Measurements from ENCODE around the gene SLC30A3. TPM values are rescaled to one million over a fixed set of nuclear protein-coding genes. Genes with fewer than 3 reads are reported as not detected.
"Not testable (repeated sequence)": the region's sequence is repeated elsewhere in the genome, so short reads cannot be mapped to it uniquely, and the experiment has no call there.

Gene SLC30A3
- total and polyA plus RNA-seq, 10 of the 15 experiments (the other 5 are each of a cell fraction or from before 2014, with no cell fraction given): 0.23 TPM; not detected in 9

DNA sequence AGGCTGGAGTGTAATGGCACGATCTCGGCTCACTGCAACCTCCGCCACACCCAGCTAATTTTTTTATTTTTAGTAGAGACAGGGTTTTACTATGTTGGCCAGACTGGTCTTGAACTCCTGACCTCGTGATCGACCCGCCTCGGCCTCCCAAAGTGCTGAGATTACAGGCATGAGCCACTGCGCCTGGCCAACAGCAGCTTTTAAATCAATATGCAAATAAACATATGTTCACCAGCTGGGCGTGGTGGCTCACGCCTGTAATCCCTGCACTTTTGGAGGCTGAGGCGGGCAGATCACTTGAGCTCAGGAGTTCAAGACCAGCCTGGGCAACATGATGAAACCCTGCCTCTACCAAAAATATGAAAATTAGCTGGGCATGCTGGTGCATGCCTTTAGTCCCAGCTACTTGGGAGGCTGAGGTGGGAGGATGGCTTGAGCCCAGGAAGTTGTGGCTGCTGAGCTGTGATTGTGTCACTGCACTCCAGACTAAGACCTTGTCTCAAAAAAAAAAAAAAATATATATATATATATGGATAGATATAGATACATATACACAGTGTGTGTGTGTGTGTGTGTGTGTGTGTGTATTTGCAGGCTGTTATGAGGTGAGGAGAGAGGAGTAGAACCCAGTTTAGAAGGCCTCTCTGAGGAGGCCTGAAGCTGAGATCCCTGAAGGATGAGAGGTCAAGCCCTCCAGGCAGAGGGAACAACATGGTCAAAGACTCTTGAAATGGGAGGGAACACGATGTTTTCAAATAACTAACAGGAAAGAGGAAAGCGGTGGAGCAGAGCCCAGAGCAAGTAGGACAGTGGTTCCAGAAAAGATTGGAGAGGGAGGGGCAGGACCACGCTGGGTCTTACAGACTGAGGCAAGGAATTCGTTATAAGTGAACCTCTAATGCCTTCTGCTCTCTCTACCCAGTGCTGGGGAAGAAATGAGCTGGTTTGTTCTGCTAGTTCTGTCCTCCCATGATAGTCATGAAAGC, 10.0 kb upstream of the SLC30A3 start:
- whole genome bisulfite sequencing (ENCODE audit: insufficient coverage, insufficient replicate concordance, low lambda C conversion rate, missing lambda C conversion rate): 34% methylated on average over 13 of the region's 15 CpGs
- FAIRE-seq; H3K27ac ChIP-seq (ENCODE audit: control insufficient read depth, insufficient read depth); H4K20me1 ChIP-seq (ENCODE audit: control insufficient read depth, insufficient read depth); H3K27me3 ChIP-seq (replicated peaks in 1 of 2; ENCODE audit: control insufficient read depth in 2 of 2, insufficient read depth in 2 of 2, low read length in 1 of 2); in situ Hi-C loops (cut with MboI); H3K9me3 ChIP-seq (replicated peaks; ENCODE audit: control insufficient read depth, insufficient read depth, low read length); H3K9ac ChIP-seq (ENCODE audit: control insufficient read depth, insufficient read depth, low read length); H3K79me2 ChIP-seq (ENCODE audit: control insufficient read depth, insufficient read depth, low read length); H2AFZ ChIP-seq (ENCODE audit: control insufficient read depth, low read depth, low read length); H3K4me3 ChIP-seq; BruUV-seq (replicated peaks); ATAC-seq; H3K4me1 ChIP-seq (ENCODE audit: control insufficient read depth, insufficient read depth, low read length); H3K4me2 ChIP-seq (ENCODE audit: control insufficient read depth, insufficient read depth); DNase-seq (ENCODE audit: low read depth, low spot score); intact Hi-C loops (cut with micrococcal nuclease; ENCODE audit: unreplicated experiment); H3K36me3 ChIP-seq (ENCODE audit: control insufficient read depth in 2 of 2, insufficient read depth in 2 of 2, low read length in 1 of 2): not testable (repeated sequence)
- ChIA-PET SMC1A (ENCODE audit: uncharacterized antibody, unreplicated experiment) (interaction anchor here (1.2 to 1.5 kb wide), 2 partner anchors 10 to 30 kb away, joined by 3 read pairs; no protein-coding TSS in a partner anchor), CTCF (interaction anchor here (0.6 to 1.9 kb wide), 9 partner anchors 8 to 541 kb away, joined by 3 to 6 read pairs (median 4); no protein-coding TSS in a partner anchor), RAD21 (ENCODE audit: unreplicated experiment) (interaction anchor here (0.8 to 1.9 kb wide), 3 partner anchors 8 to 30 kb away, joined by 3 to 5 read pairs (median 3); no protein-coding TSS in a partner anchor), POLR2A (interaction anchor here (0.6 to 1.1 kb wide), 2 partner anchors 183 to 212 kb away, joined by 3 to 8 read pairs; no protein-coding TSS in a partner anchor)

DNA sequence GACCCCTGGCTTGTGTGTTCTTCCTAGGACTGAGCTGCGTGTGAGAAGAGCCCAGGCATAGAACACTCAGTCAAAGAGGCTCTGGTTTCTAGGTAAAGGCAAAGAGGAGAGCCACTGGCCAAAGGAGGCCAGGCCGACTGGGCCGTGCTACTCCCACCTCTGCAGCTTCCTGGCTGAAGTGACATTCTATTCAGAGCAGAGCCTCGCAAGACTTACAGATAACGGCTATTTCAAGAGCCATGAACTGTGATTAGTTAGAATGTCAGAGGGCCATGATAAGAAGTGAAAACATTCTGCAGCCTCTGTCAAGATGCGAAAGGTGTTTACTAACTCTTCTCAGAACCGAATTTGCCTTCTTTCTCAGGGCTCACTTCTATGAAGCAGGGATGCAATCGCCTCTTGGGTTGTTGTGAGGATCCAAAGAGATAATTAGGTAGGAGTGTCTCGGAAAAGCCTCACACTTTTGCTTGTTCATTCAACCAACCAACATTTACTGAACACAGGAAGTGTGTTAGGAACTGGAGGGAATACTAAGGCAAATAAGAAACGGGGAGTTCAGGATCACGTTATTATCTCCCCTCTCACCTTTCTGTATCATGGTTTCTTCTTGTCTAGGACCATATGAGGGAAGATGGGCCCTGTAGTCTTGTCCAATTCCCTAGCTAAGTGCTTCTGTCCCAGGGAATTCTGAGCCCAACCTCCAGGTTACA, 8.9 kb upstream of the SLC30A3 start:
- H3K4me3 ChIP-seq: no peak overlapping the region
- 58% methylated on average over 11 of the region's 11 CpGs for WGBS (ENCODE audit: insufficient coverage, insufficient replicate concordance, low lambda C conversion rate, missing lambda C conversion rate)
- intact Hi-C loops (cut with micrococcal nuclease; ENCODE audit: unreplicated experiment) (no loop called here), in situ Hi-C loops (cut with MboI) (no loop called here)
- H4K20me1 ChIP-seq (ENCODE audit: control insufficient read depth, insufficient read depth): no peaks in the 10 kb centered on the region
- ChIA-PET CTCF (interaction anchor here (0.6 to 7.9 kb wide), 6 partner anchors 7 to 31 kb away, joined by 3 to 52 read pairs (median 4); no protein-coding TSS in a partner anchor), RAD21 (ENCODE audit: unreplicated experiment) (interaction anchor here (0.8 to 1.2 kb wide), 2 partner anchors 8 to 12 kb away, joined by 3 to 7 read pairs; no protein-coding TSS in a partner anchor), POLR2A (interaction anchor here (1.1 kb wide), 1 partner anchor 182 kb away, joined by 8 read pairs; no protein-coding TSS in a partner anchor), SMC1A (ENCODE audit: uncharacterized antibody, unreplicated experiment) (interaction anchor here (1.2 to 1.5 kb wide), 2 partner anchors 8 to 163 kb away, joined by 3 to 9 read pairs; no protein-coding TSS in a partner anchor)
- no peaks in the 10 kb centered on the region for H3K27me3 ChIP-seq (replicated peaks in 1 of 2; ENCODE audit: control insufficient read depth in 2 of 2, insufficient read depth in 2 of 2, low read length in 1 of 2)
- H3K27ac ChIP-seq (ENCODE audit: control insufficient read depth, insufficient read depth): no peak overlapping the region
- no peak for ATAC-seq
- H2AFZ ChIP-seq (ENCODE audit: control insufficient read depth, low read depth, low read length): no peak overlapping the region
- BruUV-seq (replicated peaks): no TSS peak
- H3K36me3 ChIP-seq (ENCODE audit: control insufficient read depth in 2 of 2, insufficient read depth in 2 of 2, low read length in 1 of 2): no peaks in the 10 kb centered on the region
- no peak for DNase-seq (ENCODE audit: low read depth, low spot score)
- H3K9ac ChIP-seq (ENCODE audit: control insufficient read depth, insufficient read depth, low read length): no peak overlapping the region
- FAIRE-seq: no peak
- H3K79me2 ChIP-seq (ENCODE audit: control insufficient read depth, insufficient read depth, low read length): no peaks in the 10 kb centered on the region
- H3K4me2 ChIP-seq (ENCODE audit: control insufficient read depth, insufficient read depth): no peak overlapping the region
- no peaks in the 10 kb centered on the region for H3K9me3 ChIP-seq (replicated peaks; ENCODE audit: control insufficient read depth, insufficient read depth, low read length)
- H3K4me1 ChIP-seq (ENCODE audit: control insufficient read depth, insufficient read depth, low read length): peaks cover 4% of the 10 kb centered on the region; the same call in 1 of the 2 replicates
- TF ChIP-seq ELK1 (IDR thresholded peaks at IDR 0.05; ENCODE audit: low read depth, low read length) (no peak), SREBF2 (IDR thresholded peaks at IDR 0.05; ENCODE audit: low read length) (no peak), ESRRA (IDR thresholded peaks at IDR 0.05; ENCODE audit: low read length) (no peak), SIX5 (IDR thresholded peaks at IDR 0.05; ENCODE audit: low read depth, low read length, severe bottlenecking) (no peak), IRF5 (IDR thresholded peaks at IDR 0.05; ENCODE audit: borderline replicate concordance) (no peak), POLR2A (IDR thresholded peaks at IDR 0.05; ENCODE audit: low read depth, low read length) (no peak)
- TF ChIP-seq, protein P1, sequence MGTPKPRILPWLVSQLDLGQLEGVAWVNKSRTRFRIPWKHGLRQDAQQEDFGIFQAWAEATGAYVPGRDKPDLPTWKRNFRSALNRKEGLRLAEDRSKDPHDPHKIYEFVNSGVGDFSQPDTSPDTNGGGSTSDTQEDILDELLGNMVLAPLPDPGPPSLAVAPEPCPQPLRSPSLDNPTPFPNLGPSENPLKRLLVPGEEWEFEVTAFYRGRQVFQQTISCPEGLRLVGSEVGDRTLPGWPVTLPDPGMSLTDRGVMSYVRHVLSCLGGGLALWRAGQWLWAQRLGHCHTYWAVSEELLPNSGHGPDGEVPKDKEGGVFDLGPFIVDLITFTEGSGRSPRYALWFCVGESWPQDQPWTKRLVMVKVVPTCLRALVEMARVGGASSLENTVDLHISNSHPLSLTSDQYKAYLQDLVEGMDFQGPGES (IDR thresholded peaks at IDR 0.05): no peak
- TF ChIP-seq, protein P2, sequence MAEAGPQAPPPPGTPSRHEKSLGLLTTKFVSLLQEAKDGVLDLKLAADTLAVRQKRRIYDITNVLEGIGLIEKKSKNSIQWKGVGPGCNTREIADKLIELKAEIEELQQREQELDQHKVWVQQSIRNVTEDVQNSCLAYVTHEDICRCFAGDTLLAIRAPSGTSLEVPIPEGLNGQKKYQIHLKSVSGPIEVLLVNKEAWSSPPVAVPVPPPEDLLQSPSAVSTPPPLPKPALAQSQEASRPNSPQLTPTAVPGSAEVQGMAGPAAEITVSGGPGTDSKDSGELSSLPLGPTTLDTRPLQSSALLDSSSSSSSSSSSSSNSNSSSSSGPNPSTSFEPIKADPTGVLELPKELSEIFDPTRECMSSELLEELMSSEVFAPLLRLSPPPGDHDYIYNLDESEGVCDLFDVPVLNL (IDR thresholded peaks at IDR 0.05; ENCODE audit: low read depth, low read length): no peak

Data from GM12878 (cell line).